GM18868 (cell line): ENCODE results near the gene TSHZ2.
"Not testable (repeated sequence)": the region's sequence is repeated elsewhere in the genome, so short reads cannot be mapped to it uniquely, and the experiment has no call there.

Source experiments
- ATAC-seq: cut with Tn5 transposase; IDR thresholded peaks from one replicate; pipeline ENCODE4 v1.9.1; 2021; ENCODE audit warnings: mild to moderate bottlenecking, moderate library complexity; ENCODE audit not compliant: unreplicated experiment

Gene TSHZ2

DNA sequence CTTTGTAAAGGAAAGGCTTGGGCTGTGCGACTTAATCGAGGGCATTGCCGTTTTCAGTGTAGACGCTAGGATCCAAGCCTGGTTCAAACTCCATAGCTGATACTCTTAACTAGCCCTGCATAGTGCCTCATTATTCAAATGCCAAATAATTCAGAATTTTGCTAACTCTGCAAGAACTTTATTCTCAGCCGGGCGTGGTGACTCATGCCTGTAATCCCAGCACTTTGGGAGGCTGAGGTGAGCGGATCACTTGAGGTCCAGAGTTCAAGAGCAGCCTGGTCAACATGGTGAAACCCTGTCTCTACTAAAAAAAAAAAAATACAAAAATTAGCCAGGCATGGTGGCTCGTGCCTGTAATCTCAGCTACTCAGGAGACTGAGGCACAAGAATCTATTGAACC is 394.8 kb downstream of the TSHZ2 start:
- not testable (repeated sequence) for ATAC-seq

DNA sequence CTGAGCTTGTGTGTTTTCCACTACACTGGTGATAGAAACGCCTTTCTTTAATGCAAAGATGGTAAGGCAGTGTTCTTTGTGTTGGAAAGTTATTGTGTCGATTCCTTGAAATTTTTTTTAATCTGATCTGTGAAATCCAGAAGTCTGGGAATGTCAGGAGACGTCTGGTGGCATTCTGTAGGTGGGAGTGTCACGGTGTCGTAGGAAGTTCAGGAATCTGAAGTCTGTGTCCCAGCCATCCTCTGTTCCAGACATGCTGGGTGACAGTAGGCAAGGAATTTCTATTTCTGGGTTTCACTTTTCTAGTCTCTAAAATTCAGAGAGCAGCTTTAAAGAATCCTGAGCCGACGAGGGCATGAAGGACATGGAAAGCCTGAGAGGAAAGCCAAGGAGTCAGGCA is 397.7 kb downstream of the TSHZ2 start:
- ATAC-seq: no peak

DNA sequence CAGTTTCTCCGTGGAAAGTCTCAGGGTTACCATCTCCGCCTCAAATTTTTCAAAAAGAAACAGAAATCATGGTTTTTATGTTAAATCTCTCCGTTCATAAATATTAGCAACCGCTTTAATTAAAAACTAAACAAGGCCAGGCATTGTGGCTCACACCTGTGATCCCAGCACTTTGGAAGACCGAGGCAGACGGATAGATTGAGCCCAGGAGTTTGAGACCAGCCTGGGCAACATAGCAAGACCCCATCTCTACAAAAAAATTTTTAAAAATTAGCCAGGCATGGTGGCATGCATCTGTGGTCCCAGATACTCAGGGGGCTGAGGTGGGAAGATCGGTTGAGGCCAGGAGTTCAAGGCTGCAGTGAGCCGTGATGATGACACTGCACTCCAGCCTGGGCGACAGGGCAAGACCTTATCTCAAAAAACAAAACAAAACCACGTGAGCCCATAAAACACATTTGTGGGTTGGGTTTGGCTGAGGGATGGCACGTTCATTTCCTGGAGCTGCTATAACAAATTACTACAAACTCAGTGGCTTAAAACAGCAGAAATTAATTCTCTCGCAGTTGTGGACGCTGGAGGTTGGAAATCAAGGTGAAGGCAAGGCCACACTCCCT is 398.3 kb downstream of the TSHZ2 start:
- ATAC-seq: no peak

DNA sequence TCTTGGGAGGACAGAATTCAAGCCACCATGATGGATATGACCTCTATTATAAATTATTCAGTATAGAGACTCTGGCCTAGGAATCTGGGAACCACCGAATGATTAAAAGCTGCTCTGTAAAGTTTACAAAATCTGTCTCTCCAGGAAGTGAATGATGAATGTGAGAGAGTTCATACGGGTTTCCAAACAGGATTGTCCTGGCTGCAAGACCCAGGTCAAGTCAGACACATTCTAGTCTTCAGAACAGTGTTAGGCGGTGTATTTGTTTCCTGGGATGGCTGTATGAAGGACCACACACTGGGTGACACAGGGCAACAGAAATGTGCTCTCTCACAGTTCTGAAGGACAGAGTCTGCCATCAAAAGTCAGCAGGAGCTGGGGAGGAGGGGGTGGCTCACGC is 399.1 kb downstream of the TSHZ2 start:
- ATAC-seq: no peak

DNA sequence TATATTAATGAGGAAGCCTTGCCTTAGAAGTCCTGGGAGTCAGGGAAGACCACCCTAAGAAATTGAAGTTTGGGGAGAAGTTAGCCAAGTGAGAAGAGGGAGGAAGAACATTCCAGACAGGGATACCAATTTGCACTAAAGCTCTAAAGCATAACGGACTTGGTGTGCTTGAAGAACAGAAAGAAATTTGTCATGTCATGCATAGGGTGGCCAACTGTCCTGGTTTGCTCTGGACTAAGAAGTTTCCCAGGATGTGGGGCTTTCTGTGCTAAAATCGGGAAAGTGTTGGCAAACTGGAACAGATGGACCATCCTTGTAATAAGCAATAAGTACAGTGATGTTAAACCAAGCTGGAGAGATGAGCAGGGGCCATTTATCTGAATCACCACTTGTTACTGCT is 403.9 kb downstream of the TSHZ2 start:
- no peak for ATAC-seq

DNA sequence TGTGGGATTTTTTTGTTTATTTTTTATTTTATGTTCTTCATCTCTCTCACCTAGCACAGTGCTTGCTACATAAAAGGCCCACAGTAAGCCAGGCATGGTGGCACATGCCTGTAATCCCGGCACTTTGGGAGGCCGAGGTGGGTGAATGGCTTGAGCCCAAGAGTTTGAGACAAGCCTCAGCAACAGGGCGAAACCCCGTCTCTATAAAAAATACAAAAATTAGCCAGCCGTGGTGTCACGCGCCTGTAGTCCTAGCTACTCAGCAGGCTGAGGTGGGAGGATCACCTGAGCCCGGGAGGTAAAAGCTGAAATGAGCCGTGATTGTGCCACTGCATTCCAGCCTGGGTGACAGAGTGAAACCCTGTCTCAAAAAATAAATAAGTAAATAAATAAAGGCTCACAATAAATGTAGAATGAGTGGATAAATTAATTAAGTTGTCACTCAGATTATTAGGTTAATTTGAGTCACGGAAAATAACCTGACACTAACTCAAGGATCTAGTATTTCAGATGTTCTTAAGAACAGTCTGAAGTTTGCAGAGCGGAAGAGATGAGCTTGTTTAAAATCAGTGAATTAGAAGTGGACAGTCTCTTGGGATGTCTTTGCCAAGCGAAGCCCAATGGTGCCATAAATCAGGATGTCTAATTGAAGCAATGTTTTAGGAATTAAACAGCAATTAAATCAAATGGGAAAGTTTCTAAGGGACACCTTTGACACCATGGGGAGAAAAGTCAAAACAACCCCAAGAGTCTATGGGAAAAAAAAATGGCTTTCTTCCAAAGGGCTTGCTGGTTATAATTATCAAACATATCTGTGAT is 407.1 kb downstream of the TSHZ2 start:
- no peak for ATAC-seq

DNA sequence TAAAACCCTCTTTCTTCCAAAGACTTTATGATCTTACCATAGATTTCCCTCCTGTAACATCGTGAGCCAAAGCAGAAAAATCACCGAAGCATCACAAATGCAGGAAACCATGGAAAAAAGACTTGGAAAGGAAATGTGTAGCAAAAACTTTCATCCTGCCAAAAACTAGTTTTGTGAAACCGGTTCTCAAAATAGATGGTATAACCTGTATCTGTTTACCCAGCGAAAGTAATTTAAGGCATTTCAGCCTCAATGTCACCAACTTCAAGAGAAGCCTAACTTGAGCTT is 407.6 kb downstream of the TSHZ2 start:
- ATAC-seq: no peak

DNA sequence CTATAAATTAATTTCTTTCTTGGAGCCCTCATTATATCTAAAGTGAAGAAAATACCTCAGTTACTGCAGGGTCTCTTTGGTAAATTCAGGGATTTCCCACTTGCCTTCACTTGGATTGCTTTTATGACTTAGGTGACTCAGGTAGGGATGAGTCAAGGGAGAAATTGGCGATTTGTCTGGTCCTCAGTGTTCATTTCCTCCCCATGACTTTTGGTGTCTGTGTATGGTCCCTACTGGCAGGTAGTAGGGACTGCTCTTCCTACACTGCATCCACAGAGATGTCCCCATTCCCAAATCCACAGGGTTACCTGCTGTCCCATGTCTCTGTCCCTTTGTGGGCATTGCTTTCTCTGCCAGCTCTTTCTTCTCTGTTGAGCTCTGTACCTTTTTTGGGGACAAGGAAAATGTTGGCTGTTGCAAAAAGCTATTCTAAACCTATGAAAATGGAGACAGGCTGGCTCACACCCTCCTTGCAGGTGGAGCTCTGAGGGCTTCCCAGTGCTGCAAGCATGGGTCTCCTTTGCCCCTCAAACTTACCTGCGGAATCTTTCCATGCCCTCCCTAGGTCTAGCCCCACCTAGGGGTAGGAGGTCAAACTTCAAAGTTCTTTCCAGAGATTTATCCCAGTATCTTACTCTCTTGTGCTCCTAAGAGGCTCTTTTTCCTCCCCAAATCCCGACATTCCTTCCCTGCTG is 409.6 kb downstream of the TSHZ2 start:
- no peak for ATAC-seq

DNA sequence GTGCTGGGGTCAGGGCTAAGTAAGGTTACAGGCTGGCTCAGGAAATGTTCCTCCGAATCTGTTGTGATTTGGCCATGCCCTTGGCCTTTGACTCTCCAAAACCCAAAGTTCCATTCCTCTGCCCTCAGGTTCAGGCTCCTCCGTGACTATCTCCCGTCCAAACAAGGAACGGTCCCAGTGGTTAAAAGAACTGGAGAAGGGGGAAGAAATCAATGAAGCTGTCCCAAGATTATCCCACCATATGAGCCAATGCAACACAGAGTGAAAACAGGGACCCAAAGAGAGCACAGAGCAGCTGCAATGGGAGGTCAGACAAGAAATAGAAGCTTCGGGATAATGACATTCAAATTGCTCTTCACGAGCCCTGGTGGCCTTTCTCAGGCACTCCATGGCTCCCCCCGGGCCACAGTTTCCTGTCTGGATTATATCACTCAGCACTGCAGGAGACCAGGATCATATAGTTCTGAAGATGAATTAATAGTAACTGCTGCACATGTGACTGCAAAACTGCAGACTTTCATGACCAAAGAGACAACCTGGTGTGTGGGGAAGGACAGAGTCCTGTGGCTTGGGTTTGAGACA is 410.2 kb downstream of the TSHZ2 start:
- no peak for ATAC-seq

DNA sequence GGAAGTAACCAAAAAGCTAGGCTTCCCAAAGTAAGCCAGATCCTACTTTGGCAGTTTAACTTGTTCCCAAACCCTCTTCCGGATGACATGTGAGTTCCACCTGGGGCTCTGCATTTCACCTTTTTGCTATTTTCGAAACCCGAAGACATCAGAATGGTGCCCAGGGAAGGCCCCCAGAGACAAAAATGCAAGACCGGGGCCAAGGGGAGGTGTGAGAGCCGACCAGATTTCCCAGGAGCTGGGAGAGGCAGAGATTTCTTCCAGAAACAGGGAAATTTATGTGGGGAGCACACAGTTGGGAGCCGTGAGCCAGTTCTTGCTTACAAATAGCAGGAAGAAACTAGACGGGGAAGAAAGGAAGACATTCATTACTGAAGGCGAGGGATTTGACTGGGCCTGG is 411.8 kb downstream of the TSHZ2 start:
- ATAC-seq: no peak

DNA sequence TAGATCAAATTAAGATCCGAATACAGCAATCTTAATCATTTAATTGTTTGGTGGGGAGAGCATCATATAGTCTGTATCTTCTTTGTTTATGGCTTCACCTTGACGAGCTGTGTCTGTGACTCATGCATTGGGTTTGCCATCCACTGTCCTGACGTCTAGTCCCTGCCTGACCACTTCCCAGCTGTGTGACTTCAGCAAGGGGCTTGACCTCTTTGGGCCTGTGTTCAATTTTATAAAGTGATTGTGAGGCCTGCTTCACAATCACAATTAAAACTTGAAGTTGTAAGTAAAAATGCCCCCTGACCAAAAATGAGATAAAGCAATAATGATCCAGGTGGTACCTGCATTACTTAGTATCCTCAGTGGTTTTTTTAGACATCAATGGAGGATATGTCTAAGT is 412.2 kb downstream of the TSHZ2 start:
- no peak for ATAC-seq

DNA sequence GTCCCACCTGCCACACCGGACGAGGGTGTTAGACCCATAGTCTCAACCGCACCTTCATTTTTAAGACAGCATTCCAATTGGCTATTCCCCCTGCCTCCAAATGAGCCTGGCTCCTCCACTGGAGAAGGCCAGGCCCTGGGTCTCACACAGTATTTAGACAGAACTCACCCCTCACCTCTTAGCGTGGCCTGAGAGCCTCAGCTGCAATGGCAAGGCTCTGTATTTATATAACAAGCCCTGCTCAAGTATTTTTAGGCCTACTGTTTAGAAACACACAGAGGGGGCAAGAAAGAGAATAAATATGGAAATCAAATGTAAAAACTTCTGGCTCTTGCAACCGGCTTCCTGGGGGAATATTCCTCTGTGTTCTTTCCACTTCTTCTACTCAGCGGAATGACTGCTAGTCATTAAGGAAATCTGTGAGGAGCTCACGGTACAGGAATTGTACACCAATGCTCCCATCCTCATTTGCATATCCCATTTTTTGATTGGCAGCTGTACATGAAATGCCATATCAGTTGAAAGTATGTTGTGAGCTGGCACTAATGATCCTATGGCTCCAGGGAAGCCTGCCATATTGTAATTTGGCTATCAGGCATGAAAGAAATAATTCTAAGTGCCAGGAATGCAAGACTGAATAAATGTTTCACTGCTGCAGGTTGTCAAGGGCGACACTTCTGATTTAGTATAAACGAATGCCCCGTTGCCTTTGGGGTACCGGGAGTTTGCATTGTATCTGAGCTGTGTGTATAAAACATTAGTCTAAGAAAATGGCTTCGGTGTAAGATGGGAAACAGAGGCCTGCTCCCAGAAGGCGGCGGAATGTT is 414.0 kb downstream of the TSHZ2 start:
- no peak for ATAC-seq

DNA sequence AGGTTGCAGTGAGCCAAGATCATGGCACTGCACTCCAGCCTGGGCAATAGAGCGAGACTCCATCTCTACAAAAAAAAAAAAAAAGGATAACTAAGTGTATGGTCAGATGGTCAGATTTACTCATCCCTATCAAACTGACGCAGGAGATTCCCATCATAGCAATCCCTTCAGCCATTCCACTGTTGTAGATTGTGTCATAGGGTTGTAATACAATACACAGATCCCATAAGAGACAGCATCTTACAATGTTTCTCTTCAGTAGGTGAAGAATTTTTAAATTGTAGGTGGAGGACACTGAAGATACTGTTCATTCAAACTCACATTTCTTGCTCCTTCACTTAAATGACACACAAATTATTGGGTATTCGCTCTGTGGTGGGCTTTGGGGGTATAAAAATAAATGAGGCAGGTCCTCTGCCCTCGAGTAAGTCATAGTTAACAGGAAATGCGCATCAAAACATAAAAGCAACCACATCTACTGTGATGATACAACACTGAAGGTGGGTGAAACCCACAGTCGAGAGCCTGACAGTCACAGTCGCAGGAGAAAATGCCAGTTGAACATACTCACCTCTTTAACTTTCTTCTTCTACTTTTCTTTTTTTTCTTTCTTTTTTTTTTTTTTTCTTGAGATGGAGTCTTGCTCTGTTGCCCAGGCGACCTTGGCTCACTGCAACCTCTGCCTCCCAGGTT is 416.0 kb downstream of the TSHZ2 start:
- no peak for ATAC-seq

DNA sequence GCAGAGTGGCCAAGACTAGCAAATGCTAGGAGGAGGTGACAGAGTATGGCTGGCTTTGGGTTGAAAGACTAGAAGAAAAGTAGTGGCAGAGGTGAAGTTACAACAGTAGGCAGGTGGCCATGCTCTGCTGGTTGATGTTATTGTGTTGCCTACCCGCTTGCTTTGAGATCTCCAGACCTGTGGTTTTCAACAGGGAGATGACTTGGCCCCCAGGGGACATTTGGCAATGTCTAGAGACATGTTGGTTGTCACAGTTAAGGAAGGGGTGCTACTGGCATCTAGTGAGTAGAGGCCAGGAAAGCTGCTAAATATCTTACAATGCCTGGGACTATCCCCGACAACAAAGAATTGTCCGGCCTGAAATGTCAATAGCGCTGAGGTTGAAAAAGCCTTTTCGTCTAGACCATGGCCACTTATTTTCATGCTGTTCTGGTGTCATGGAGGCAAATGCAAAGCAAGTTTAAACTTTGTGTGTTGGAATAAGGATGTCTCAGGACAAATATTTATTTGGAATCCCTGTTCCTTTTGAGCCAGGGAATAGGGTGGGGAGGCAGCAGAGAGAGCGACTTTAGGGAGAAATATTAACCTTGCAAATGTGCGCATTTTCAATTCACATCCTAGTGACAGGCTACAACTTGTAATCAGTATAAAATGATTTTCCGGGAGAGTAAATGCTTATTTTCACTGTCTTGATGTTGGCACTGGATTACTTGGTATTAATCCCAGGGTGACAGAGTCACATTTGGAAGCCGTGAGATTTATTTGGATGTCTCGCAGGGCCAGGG is 417.6 kb downstream of the TSHZ2 start:
- no peak for ATAC-seq

DNA sequence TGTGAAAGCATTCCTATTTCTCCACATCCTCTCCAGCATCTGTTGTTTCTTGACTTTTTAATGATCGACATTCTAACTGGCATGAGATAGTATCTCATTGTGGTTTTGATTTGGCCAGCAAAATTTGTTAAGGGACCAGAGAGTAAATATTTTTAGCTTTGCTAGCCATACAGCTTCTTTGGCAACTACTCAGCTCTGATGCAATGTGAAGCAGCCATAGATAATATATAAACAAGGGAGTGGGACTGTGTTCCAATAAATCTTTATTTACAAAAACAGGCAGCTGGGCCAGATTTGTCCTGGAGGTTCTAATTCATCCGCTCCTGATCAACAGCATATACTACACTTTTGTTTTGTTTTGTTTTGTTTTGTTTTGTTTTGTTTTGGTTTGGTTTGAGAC is 418.6 kb downstream of the TSHZ2 start:
- no peak for ATAC-seq

DNA sequence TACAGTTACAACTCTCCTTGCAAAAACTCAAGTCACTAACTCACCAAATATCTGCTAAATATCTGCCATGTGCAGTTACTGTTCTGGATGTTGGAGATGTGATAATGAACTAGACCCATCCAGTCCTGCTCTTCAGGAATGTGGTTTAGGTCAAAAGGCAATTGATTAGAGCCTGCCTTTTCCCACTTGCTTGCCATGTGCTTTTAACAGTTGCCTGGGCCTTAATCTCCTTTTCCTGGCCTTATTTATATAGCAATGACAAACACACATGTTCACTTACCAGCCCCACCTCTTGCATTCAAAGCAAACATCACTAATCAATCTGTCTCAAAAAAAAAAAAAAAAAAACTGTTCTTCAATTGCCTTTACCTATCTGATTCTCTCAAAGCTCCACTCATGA is 422.3 kb downstream of the TSHZ2 start:
- no peak for ATAC-seq

DNA sequence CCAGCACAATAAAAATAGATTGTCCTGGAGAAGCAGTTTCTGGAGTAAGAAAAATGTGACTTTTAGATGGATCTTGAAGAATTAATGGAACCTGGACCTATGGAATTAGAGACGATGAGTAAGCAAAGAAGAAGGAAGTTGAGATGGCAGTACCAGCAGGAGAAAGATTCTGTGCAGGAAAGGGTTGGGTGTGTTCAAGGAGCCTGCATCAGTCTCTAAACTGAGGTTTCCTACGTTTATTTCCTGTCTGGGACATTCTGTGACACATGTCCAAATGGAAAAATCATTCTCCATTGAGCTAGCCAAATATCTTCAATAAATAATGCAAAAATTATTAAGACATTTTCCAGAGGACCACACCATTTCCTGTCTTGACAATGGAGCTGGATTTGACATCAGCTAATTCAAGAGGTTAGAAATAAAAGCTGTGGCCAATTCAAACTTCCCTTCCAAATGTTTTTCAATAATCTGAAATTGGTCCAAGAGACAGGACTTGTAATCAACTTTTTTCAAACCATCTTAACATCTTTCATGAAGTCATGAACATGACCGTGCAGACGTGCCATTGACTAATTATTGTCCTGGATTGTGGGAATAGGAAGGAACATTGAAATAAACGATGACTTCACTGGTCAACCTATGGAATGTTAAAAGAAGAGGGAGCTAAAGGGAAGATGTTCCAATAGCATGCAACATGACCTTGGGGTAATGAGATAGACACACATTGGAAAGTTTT is 423.2 kb downstream of the TSHZ2 start:
- ATAC-seq: no peak

DNA sequence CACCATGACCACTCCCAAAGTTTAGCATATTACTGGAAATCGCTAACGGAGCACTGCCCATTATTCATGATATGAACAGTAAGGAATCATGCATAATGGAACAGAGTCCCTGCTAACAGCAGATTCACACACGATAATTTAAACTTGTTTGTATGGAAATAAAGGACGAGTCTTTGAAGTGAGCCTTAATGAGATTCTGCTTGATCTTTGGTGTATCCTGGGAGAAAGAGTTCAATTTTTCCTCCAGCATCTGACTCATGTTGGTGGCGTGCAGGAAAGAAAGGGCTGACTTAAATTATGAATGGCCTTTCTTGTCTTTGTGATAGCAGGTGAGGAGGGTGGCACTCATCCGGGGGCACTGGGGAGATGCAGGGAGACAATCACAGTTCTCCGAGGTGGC is 426.9 kb downstream of the TSHZ2 start:
- ATAC-seq: no peak
